ENCODE data around the gene C4A. TPM values are rescaled to one million over a fixed set of nuclear protein-coding genes. Genes with fewer than 3 reads are reported as not detected.

Gene C4A
- total and polyA plus RNA-seq, 2 of the 13 experiments (the other 11 are each of a cell fraction or from before 2014, with no cell fraction given): 165 to 478 TPM

- TF ChIP-seq GTF3A (CRISPR knock-in tag; conservative IDR thresholded peaks at IDR 0.05): no peak; the same call in 1 of the 2 replicates
- 0 out of 2 replicates have a peak, but pooled peaks have one; percentile 73 for TF ChIP-seq ZNF800 (CRISPR knock-in tag; IDR thresholded peaks at IDR 0.05)
- TF ChIP-seq NFIB (CRISPR knock-in tag; IDR thresholded peaks at IDR 0.05; ENCODE audit: borderline replicate concordance): no peak
- TF ChIP-seq RXRA (CRISPR knock-in tag; IDR thresholded peaks at IDR 0.05): peak; percentile 100
- TF ChIP-seq ZNF576 (CRISPR knock-in tag; IDR thresholded peaks at IDR 0.05): no peak; the same call in 1 of the 2 replicates
- peak; percentile 77 for TF ChIP-seq ZNF503 (CRISPR knock-in tag; IDR thresholded peaks at IDR 0.05)
- TF ChIP-seq ZFX (CRISPR knock-in tag; IDR thresholded peaks at IDR 0.05; ENCODE audit: low read depth): peak; percentile 84
- no peak for TF ChIP-seq DZIP1 (CRISPR knock-in tag; IDR thresholded peaks at IDR 0.05)
- peak; percentile 72 for TF ChIP-seq HMG20A (CRISPR knock-in tag; IDR thresholded peaks at IDR 0.05; ENCODE audit: borderline replicate concordance)
These were observed 36.1 kb upstream of the C4A start, which contains the start of gene CFB (continued) for GRCh38 chr6:31945507-31946369.

Data from HepG2 (cell line).